GM21526 (cell line): ENCODE results near the gene RFNG.

Experiments
- ATAC-seq: cut with Tn5 transposase; IDR thresholded peaks from one replicate; pipeline ENCODE4 v1.9.1; 2021; ENCODE audit warnings: moderate library complexity; ENCODE audit not compliant: unreplicated experiment, low FRiP score

Gene RFNG

DNA sequence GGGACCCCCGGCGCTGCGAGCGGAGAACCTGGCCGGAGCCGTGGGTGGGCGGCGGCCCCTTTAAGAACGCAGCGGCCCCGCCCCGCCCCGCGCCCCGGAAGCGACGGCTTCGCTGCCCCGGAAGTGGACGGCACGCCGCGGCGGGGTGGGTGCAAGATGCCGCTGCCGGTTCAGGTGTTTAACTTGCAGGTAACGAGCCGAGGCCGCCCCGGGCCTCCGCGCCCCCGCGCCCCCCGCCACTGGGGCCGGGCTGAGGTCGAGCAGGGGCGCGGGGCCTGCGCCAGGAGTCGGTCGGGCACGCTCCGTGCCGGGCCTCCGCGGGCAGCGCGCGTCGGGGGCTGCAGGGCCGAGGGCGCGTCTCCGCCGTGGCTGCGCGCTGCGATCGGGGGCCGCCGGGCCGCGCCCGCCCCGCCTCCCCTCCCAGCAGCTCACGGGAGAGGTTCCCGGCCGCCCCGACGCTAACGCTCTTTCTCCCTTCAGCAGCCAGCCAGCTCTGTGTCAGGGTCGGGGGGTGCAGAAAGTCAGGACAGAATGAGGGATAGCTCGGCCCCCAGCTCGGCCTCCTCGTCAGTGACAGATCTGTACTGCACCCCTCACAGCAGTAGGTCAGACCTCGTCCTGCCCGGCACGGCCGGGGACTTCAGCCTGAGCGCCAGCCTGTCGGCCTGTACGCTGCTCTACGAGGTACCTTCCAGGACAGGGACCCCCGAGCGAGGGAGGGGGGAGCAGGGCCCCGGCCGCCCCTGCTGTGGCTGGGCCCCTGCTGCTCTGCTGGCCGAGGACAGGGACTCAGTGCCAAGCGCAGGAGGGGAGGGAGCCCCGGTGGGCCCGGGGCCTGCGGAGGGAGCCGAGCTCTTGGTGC lies at the start of gene RFNG, which contains the start of gene GPS1:
Gene RFNG, minus strand, starts transcription at position 36 of the 862 bp plus-strand sequence. CDS start 45 bp downstream, outside the sequence.
Gene GPS1, plus strand, starts transcription at position 123 of the 862 bp plus-strand sequence. Its CDS starts 34 bp downstream, at position 157.
- ATAC-seq, result no peak

DNA sequence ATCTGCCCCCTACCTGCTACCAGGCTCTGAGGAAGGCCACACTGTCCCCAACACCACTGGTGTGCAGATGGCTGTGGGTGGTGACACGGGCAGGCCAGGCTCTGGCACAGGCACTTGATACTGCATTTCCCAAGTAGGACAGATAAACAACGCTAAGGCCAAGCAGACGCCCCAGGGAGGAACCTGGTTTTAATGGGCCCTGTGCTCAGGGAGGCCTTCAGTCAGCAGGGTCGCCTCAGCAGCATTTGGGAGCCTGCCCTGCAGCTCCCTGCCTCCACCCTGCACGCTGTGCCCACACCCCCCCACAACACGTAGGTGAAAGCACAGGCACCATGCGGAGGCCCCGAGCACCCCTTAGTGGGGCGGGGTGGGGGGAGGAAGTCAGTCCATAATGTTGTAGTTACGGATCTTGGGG lies 49.7 kb upstream of the RFNG start:
- no peak for ATAC-seq

DNA sequence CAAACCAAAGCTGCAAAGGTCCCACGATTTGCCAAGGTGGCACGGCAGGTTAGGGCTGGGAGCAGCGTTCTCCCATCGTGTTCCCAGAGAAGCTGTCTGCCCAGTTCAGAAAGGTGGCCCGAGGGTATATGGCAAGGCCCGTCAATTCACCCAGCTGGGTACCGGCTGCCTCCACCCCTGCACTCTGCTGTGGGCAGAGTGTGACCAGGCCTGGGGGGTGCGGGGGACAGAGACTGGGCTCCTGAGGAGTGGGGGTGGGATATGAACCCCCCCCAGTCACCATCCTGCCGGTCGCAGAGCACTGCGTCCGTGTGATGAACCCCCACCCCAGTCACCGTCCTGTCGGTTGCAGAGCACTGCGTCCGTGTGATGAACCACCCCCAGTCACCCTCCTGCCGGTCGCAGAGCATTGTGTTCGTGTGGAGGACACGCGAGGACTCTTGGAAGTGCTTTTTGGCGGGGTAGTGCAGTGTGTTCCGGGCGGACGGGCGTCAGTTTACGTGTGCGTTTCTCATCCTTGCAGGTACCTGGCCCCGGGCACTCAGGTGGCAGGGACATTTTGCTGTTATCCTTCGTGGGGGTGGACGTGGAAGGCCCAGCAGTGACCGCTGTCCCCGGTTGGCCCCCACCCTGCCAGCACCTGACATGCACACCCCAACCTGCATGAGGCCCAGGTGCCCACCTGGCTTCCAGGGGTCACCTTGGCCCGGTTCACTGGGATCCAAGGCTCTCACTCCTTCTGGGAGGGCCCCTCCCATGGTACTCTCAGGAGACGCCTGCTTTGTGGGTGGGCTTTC lies 49.1 kb upstream of the RFNG start:
- no peak for ATAC-seq

- ATAC-seq, result peak; percentile 2
Measured at GRCh38 chr17:82098939-82099763, 47.5 kb upstream of the RFNG start.

DNA sequence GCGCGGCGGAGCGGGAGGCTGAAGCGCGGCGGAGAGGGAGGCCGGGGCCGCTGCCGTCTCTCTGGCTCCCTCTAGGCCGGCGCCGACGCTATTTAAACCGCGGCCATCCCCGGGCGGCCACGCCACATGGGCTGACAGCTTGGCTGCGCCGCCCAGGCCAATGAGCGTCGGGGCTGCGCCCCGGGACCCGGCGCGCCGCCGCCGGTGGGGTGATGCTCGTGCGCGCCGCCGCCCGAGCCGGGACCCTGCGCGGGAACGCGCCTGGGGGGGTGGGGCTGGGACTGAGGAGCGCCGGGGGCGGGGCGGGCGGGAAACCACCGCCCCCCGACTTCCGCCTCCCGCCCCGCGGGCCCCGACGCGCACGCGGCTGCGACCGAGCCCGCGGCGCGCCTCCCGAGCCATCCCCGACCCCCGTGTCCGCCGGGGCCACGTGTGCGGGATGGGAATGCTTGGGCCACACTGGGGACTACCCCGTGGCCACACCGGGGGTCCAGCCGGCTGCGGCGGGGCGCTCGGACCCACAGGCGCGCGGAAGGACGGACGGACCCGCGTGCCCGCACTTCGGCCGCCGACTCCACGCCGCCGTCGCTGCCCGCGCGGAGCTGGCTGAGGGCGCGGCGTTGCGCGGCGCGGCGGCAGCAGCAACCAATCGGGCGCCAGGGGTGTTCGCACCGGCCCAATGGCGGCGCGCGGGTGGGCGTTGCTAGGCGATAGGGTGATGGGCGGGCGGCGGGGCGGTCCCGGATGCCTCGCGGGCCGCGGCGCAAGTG lies 46.7 kb upstream of the RFNG start, which contains the start of gene FASN:
Gene FASN, minus strand, starts transcription at position 68 of the 770 bp plus-strand sequence. CDS start 1,791 bp downstream, outside the sequence.
- ATAC-seq, result peak; percentile 54

GRCh38 chr17:82097919-82098168 lies 46.2 kb upstream of the RFNG start:
- ATAC-seq, result peak; percentile 15

DNA sequence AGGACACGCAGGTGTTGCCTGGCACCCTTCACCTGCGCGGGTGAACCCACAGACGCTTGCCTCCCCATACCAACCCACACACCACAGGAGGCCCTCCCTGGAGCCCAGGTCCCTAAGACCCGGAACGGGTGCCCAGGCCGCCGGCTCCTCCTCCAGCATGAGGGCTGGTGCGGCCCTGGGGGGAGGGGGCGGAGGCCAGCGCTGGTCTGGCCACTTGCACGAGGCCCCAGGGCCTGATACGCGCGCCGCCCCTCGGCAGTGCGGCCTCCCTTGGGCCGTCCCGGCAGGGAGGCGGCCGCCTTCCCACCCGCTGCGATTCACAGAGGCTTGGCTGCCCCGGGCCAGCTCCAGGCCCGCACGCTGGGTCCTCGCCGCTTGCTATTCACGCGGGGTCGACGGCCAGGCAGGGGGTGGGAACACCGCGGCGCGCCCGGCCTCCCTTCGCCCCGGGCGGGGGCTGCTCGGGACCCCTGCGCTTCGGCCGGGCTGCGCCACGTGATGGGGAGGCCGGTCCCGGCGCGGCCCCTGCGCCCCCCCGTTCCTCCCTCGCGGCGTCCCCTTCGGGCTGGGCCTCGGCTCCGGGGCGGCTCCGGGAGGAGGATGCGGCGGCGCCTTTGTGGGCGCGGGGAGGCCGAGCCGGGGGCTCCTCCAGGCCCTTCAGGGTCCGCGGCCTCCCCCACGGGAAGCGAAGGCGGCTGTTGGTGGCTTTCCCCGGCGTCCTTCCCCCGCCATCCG lies 45.7 kb upstream of the RFNG start:
- peak; percentile 2 for ATAC-seq

DNA sequence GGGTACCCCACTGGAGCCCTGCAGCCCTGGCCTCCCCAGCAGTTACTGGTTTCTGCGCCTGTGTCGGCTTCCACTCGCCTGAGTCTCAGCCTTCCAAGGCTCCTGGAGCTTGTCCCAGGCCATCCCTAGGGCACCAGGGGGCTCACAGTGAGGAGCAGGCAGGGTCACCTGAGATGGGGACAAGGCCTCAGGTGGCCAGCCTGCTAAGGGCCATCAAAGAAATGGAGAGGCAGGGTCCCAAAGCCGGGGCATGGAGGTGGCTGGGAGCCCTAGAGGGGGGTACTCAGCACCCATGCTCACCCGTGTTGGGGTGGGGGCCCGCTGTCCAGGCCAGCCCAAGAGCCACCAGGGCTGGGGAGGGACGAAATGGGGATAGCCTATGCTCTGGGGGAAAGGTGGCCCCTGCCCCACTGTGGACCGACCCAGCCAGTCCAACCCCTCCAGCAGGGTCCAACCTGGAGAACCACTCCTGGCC lies 45.1 kb upstream of the RFNG start:
- ATAC-seq, result no peak

DNA sequence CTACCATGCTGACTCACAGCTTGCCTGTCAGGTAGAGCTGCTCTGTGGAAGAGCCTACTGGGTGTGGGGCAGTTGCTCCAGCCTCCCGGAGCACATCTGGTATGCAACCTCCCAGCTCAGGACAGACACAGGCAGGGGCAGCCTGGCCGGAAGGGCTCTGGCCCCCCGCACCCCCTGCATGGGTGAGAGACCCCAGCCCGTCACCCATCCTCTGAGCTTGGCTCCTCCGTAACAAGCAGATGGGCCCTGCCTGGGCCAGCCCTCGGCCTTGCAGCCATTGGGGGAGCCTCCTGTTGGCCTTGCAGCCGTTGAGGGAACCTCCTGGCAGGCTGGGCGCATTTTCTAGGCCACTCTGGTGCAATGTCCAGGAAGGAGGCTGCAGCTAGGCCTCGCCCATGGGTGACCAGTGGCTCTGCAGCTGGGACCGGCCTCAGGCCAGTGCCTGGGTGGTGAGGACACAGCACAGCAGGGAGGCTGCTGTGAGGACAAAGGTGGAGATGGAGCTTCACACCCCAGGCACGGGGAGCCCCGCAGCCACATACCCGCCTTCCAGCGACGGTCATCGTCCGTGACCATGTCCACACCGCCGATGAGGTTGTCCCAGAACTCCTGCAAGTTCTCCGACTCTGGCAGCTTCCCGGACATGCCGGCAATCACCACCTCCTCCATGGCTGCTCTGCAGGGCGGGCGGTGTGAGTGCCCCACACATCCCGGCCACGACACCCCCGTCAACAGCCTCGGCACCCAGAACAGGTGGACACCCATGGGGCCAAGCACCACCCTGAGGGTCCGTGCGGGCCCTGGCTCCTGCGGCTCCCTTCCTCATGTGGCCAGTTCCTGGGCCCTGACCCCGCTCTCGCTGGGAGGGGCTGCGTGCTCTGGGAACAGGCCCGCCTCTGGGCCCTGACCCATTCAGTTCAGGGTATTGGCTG lies 44.4 kb upstream of the RFNG start:
- no peak for ATAC-seq

GRCh38 chr17:82094931-82095776 lies 43.5 kb upstream of the RFNG start:
- ATAC-seq, result no peak

DNA sequence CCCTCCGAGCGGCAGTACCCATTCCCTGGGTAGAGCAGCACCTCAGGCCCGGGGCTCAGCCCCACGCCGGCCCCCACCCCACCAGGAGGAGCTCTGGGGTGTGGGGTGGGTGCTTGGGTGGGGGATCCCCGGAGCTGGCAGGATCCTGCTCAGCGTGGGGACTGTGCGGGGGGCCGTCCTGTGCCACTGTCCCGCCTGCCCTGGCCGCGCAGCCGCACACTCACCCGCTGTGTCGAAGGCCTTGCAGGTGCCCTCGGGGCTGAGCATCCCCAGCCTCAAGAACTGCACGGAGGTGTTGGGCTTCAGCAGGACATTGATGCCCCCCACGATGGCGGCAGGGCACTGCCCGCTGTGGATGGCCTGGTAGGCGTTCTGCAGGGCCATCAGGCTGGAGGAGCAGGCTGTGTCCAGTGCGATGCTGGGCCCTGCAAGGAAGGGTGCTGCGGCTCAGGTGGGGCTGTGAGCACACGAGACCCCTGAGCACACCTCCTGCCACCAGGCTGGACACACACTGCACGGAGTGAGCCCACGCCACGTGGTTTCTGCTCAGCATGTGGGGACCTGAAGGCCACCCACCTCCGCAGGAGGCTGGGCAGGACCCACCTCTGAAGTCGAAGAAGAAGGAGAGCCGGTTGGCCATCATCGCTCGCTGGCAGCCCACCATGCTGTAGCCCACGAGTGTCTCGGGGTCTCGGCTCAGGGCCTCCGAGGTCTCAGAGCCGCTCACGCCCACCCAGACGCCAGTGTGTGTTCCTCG lies 41.6 kb upstream of the RFNG start:
- ATAC-seq, result no peak

- ATAC-seq, result no peak
Measured at GRCh38 chr17:82092628-82092994, 41.0 kb upstream of the RFNG start.

DNA sequence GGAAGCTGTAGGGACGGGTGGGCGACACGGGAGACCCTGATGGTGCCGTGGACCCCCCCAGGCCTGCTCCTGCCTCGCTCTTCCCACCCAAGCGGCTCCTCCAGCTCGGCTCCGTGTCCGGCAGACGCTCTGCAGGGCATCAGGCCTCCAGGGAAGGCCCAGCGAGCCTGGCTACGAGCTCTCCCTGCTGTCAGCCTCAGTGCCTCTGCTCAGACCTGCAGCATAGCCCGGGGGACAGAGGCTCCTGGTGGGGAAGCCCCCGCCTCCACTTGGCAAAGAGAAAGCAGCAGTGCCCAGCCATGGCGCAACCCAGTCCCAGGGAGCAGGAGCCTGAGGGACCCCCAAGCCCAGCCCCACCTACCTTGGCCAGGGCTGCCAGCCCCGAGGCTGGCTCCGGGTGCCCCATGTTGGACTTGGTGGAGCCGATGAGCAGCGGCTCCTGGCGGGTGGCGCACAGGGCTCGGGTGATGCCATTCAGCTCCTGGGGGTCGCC lies 40.5 kb upstream of the RFNG start:
- ATAC-seq, result no peak

GRCh38 chr17:82091264-82092066 lies 39.9 kb upstream of the RFNG start:
- no peak for ATAC-seq

DNA sequence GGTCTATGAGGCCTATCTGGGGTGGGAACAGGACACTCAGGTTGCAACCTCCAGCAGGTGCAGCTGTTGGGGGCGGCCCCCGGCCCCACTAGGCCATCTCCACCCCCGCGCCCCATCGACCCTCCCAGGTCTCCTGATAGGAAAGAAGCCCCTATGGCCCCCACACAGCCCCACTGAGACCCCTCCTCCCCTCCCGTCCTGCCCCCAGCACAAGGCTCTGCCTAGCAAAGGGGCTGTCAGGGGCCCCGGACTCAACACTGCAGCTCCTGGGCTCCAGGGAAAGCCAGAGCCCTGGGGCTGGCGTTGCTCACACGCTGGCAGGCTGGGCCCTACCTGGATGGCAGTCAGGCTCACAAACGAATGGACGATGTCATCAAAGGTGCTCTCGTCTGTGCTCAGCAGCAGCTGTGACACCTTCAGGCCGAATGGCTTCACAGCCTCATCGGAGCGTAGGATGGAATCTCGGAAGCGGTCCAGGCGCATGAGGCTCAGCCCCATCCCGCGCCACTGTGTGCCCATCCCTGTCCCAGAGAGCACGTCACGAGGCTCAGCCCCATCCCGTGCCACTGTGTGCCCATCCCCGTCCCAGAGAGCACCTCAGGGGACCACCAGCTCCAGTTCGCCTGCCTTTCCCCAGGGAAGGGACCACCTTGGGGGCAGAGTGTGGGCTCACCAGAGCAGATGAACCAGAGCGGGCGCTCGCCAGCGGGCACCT lies 39.1 kb upstream of the RFNG start:
- no peak for ATAC-seq
